A549 treated with ZK216348 at 1 μM for 4 hours (cell line): Measurements from ENCODE around the gene CXorf49. TPM values are rescaled to one million over a fixed set of nuclear protein-coding genes. Genes with fewer than 3 reads are reported as not detected.

Experiments used
- total RNA-seq: library from RNA; stranded (reverse); fragments of 200-300 nt; extraction: Qiagen RNA extraction; gene quantifications from 5 replicates; pipeline ENCODE4 v1.2.3, GENCODE V29; 2022; ENCODE audit warnings: low read depth

The CXorf49 gene
- not detected in 5 replicates for total RNA-seq

GRCh38 chrX:71718185-71718584, at the start of gene CXorf49:
TSS of gene CXorf49 (minus strand) at chrX:71718285. CDS start at chrX:71718151, 134 bp downstream.

GRCh38 chrX:71763049-71763448, 45.0 kb upstream of the CXorf49 start, which contains the start of gene CXorf49B:
TSS of gene CXorf49B (plus strand) at chrX:71763349. CDS start at chrX:71763424, 75 bp downstream.

GRCh38 chrX:71667328-71668247, 50.5 kb downstream of the CXorf49 start, which contains the start of gene LOC101059915:
TSS of gene LOC101059915 (plus strand) at chrX:71667546.

Other genes starting within 250 kb of the CXorf49 start
- 28.5 to 51.5 TPM (median 42.9 TPM) in 5 replicates for gene OGT, start 185.2 kb downstream of the CXorf49 start, total RNA-seq
- 1.5 to 2.4 TPM (median 1.7 TPM) in 5 replicates for gene GCNA, start 139.8 kb downstream of the CXorf49 start, total RNA-seq
- 0.15 TPM in 1 of 5 replicates, not detected in the others for gene CXCR3, start 99.8 kb downstream of the CXorf49 start, total RNA-seq
- not detected in 5 replicates for gene CXorf49B, start 45.1 kb upstream of the CXorf49 start, total RNA-seq
- 0.25 to 0.42 TPM (median 0.27 TPM) in 5 replicates for gene NHSL2, start 192.6 kb upstream of the CXorf49 start, total RNA-seq